ENCODE results near the gene VRK3.

The VRK3 gene

GRCh38 chr19:49988007-49988406 lies 37.2 kb downstream of the VRK3 start:
- H3K4me2 ChIP-seq (ENCODE audit: low read depth, low read length, poor library complexity, severe bottlenecking): no peak overlapping the region
- H3K79me2 ChIP-seq (ENCODE audit: insufficient read depth, low read length): no peaks in the 10 kb centered on the region
- no peaks in the 10 kb centered on the region for H3K9me2 ChIP-seq (replicated peaks; ENCODE audit: low read depth, low read length)
- H3K36me3 ChIP-seq (ENCODE audit: insufficient read depth, low read length): peaks cover 6% of the 10 kb centered on the region; the same call in 1 of the 2 replicates
- H3K9ac ChIP-seq (ENCODE audit: low read depth, low read length, poor library complexity, severe bottlenecking): no peak overlapping the region
- H3F3A ChIP-seq (ENCODE audit: low read depth): no peaks in the 10 kb centered on the region
- no peaks in the 10 kb centered on the region for H3K4me1 ChIP-seq (ENCODE audit: insufficient read depth, low read length, poor library complexity, severe bottlenecking)
- no peak overlapping the region for H3K4me3 ChIP-seq (ENCODE audit: low read length, poor library complexity, severe bottlenecking)
- peaks cover 11% of the 10 kb centered on the region for H4K20me1 ChIP-seq (ENCODE audit: insufficient read depth, low read length, poor library complexity, severe bottlenecking)
- H3K9me3 ChIP-seq (ENCODE audit: insufficient read depth, low read depth, low read length): no peaks in the 10 kb centered on the region
- no peaks in the 10 kb centered on the region for H3K27me3 ChIP-seq (ENCODE audit: insufficient read depth, low read length, poor library complexity, severe bottlenecking)
- no peak overlapping the region for H2AFZ ChIP-seq (ENCODE audit: low read length)
- TF ChIP-seq CTCF (conservative IDR thresholded peaks at IDR 0.05; ENCODE audit: low read length) (no peak), EZH2phosphoT487 (IDR thresholded peaks at IDR 0.05; ENCODE audit: borderline replicate concordance) (no peak)

GRCh38 chr19:49987159-49987698 lies 37.9 kb downstream of the VRK3 start:
- no peak overlapping the region for H2AFZ ChIP-seq (ENCODE audit: low read length)
- TF ChIP-seq CTCF (conservative IDR thresholded peaks at IDR 0.05; ENCODE audit: low read length) (no peak; the same call in 1 of the 2 replicates), EZH2phosphoT487 (IDR thresholded peaks at IDR 0.05; ENCODE audit: borderline replicate concordance) (no peak)
- peaks cover 11% of the 10 kb centered on the region for H4K20me1 ChIP-seq (ENCODE audit: insufficient read depth, low read length, poor library complexity, severe bottlenecking)

GRCh38 chr19:49986354-49986753 lies 38.8 kb downstream of the VRK3 start:
- H4K20me1 ChIP-seq (ENCODE audit: insufficient read depth, low read length, poor library complexity, severe bottlenecking): peaks cover 11% of the 10 kb centered on the region
- H3K4me3 ChIP-seq (ENCODE audit: low read length, poor library complexity, severe bottlenecking): no peak overlapping the region
- H3K9me2 ChIP-seq (replicated peaks; ENCODE audit: low read depth, low read length): no peaks in the 10 kb centered on the region
- H3K9ac ChIP-seq (ENCODE audit: low read depth, low read length, poor library complexity, severe bottlenecking): no peak overlapping the region
- no peak overlapping the region for H2AFZ ChIP-seq (ENCODE audit: low read length)
- no peaks in the 10 kb centered on the region for H3K4me1 ChIP-seq (ENCODE audit: insufficient read depth, low read length, poor library complexity, severe bottlenecking)
- H3K9me3 ChIP-seq (ENCODE audit: insufficient read depth, low read depth, low read length): no peaks in the 10 kb centered on the region
- no peaks in the 10 kb centered on the region for H3K27me3 ChIP-seq (ENCODE audit: insufficient read depth, low read length, poor library complexity, severe bottlenecking)
- TF ChIP-seq CTCF (conservative IDR thresholded peaks at IDR 0.05; ENCODE audit: low read length): no peak
- no peak for TF ChIP-seq EZH2phosphoT487 (IDR thresholded peaks at IDR 0.05; ENCODE audit: borderline replicate concordance)
- H3K4me2 ChIP-seq (ENCODE audit: low read depth, low read length, poor library complexity, severe bottlenecking): no peak overlapping the region
- H3F3A ChIP-seq (ENCODE audit: low read depth): no peaks in the 10 kb centered on the region
- peaks cover under 1% of the 10 kb centered on the region; the same call in 1 of the 2 replicates for H3K36me3 ChIP-seq (ENCODE audit: insufficient read depth, low read length)
- no peaks in the 10 kb centered on the region for H3K79me2 ChIP-seq (ENCODE audit: insufficient read depth, low read length)

More at GRCh38 chr19:49987159-49987698, 37.9 kb downstream of the VRK3 start:
- H3K4me3 ChIP-seq (ENCODE audit: low read length, poor library complexity, severe bottlenecking): no peak overlapping the region
- no peaks in the 10 kb centered on the region for H3F3A ChIP-seq (ENCODE audit: low read depth)
- no peaks in the 10 kb centered on the region for H3K27me3 ChIP-seq (ENCODE audit: insufficient read depth, low read length, poor library complexity, severe bottlenecking)
- no peak overlapping the region for H3K9ac ChIP-seq (ENCODE audit: low read depth, low read length, poor library complexity, severe bottlenecking)
- H3K4me1 ChIP-seq (ENCODE audit: insufficient read depth, low read length, poor library complexity, severe bottlenecking): no peaks in the 10 kb centered on the region
- no peaks in the 10 kb centered on the region for H3K9me3 ChIP-seq (ENCODE audit: insufficient read depth, low read depth, low read length)
- no peaks in the 10 kb centered on the region for H3K9me2 ChIP-seq (replicated peaks; ENCODE audit: low read depth, low read length)
- H3K79me2 ChIP-seq (ENCODE audit: insufficient read depth, low read length): no peaks in the 10 kb centered on the region
- peaks cover 6% of the 10 kb centered on the region; the same call in 1 of the 2 replicates for H3K36me3 ChIP-seq (ENCODE audit: insufficient read depth, low read length)
- H3K4me2 ChIP-seq (ENCODE audit: low read depth, low read length, poor library complexity, severe bottlenecking): no peak overlapping the region
